HG02678 (cell line): Measurements from ENCODE around the gene GCSH.
A peak's percentile ranks its signal among the peaks of the same experiment; 100 is the strongest.

ENCODE experiments used
- ATAC-seq: cut with Tn5 transposase; IDR thresholded peaks from one replicate; pipeline ENCODE4 v1.9.1; 2021; ENCODE audit warnings: mild to moderate bottlenecking, moderate library complexity; ENCODE audit not compliant: unreplicated experiment

GCSH gene

DNA sequence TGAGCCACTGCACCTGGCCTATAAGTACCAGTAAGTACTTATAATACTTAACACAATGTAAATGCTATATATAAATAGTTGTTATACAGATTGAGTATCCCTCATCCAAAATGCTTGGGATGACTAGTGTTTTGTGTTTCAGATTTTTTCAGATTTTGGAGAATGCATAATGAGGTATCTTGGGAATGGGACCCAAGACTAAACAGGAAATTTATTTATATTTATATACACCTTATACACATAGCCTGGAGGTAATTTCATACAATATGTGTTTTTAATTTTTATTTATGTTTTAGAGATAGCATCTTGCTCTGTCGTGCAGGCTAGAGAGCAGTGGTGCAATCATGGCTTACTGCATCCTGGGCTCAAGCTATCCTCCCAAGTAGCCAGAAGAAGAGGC is 9.8 kb upstream of the GCSH start:
- no peak for ATAC-seq

DNA sequence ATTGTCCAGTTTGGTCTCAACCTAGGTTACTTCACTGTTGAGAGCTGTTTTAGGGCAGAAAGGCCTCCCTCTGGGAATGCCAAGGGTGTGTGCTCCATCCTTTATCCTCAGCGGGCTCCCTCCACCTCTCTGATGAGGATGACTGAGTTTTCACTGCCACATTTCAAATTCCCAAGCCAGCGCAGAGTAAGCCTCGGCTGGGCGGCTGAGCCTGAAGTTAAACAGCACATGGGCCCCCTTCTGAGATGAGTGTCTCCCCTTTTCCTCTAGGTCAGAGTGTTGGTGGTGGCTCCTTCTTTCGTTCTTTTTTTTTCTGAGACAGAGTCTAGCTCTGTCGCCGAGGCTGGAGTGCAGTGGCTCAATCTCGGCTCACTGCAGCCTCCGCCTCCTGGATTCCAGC is 5.5 kb upstream of the GCSH start:
- no peak for ATAC-seq

DNA sequence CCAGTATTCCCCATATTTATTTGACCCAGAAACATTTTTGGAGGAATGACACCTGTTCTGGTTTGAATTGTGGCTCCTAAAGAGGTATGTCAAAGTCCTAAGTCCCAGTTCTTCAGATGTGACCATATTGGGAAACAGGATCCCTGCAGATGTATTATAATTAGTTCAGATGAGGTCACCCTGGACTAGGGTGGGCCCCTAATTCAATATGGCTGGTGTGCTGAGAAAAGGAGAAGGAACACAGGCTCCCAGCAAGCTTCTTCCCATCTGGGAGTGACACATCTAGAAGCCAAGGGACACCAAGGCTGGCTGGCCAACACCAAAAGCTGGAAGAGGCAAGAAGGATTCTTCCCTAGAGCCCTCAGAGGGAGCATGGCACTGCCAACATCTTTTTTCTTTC is 3.8 kb upstream of the GCSH start:
- no peak for ATAC-seq

DNA sequence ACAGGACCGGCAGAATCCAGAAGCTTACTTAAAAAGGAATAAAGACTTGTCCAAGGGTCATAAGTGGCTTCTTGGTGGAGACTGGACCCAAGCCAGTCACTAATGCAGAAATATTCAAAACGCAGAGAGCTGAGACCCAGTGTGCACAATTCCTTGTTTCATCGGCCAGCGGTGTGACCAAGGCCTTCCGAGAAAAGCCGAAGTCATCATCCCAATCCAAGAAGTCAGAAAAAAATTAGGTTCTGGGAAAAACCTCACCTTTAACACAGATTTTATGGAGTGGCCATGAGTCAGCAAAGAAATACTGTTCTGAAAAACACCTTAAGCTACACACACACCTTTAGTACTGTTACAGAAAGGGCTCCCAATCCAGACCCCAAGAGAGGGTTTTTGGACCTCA is 1.0 kb upstream of the GCSH start:
- ATAC-seq: no peak

DNA sequence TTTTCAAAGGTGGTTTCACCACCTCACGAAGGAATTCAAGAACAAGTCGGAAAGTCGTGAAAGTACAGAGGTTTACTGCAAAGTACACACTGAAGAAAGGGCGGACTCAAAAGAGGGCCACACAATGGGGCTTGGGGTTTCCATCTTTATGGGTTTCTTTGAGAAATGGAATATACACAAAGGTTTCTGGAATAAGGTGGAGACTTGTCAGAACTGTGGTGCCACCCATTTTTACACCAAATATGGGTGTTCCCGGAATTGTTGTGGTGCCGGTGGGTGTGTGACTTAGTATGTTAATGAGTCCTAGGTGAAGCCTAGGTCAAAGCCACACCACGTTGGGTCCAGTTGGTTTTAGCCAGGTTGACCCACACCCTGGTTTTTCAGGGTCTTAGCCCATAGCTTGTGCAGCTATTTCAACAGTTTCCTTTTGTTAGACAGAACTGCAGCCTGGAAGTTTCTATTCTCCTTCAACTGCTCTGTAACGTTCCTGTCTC is 567 bp upstream of the GCSH start:
- no peak for ATAC-seq

DNA sequence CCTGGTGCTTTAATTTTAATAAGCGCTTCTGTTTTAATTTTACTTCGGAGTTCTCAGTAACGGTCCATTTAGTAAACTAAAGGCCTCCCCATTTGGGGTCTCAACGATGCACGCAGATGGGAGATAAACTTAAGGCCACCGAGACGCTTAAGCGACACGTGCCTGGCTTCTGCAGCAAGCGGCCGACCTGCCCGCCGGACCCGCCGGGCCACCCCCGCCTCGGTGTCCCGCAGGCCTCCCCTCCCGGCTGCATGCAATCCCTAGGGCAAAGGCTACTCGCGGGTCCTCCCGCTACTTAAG is 592 bp downstream of the GCSH start:
- ATAC-seq: peak; percentile 11

GRCh38 chr16:81094771-81095251 is 1.4 kb downstream of the GCSH start:
- ATAC-seq: no peak

DNA sequence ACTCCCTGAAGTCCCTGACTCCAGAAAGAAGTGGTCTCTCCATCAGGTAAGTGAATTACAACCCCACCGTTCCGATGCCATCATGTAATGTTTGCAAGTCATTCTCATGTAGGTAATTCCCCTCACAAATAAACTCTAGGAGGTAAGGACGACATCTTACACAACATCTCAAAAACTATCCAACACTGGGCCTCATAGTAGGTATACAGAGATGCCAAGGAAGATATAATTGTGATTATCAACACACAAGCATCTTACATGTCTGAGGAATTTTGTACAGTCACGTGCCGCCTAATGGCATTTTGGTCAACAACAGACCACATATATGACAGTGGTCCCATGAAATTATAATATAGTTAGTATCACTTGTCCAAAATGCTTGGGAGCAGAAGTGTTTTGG is 7.4 kb downstream of the GCSH start:
- ATAC-seq: no peak

DNA sequence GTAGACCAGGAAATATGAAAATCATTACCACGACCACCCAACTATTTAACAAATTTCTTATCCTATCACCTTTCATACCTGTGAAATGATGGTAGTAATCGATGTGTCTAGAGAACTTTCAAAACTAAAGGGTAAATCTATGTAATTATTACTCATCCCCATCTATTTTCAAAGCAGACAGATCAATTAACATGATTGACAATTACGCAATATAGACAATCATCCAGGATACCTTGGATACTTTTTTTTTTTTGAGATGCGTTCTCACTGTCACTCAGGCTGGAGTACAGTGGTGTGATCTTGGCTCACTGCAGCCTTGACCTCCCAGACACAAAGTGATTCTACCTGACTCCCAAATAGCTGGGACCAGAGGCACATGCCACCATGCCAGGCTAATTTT is 15.2 kb downstream of the GCSH start:
- ATAC-seq: no peak

- no peak for ATAC-seq
These were observed 16.0 kb downstream of the GCSH start for GRCh38 chr16:81080233-81080632.

- ATAC-seq: peak; percentile 94
These were observed 18.9 kb downstream of the GCSH start, which contains the start of gene C16orf46 for GRCh38 chr16:81077076-81077940. Gene C16orf46, minus strand, starts transcription at chr16:81077238. Its CDS starts 13,283 bp downstream, at chr16:81063955.

DNA sequence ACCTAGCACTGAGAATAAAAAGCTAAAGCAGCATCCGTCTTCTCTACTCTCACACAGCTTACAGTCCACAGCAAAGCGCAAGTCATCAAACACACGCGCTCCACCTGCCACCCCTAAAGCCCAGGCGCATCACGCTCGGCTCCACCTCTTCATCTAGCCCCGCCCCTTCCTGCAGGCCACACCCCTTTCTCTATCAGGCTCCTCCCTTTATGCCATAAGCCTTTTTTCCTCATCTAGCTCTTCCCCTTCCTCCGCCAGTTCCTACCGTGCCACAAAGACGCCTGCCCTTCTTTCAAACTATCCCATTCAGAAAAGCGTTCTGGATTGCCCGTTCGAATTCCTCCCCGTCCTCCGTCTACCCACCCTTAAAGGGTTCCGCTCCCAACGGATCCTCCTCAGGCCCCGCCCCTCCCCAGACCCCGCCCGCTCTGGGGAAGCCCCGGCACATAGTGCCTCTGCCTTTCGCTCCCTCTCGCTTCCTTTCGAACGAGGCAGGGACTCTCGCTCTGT is 19.6 kb downstream of the GCSH start:
- peak; percentile 80 for ATAC-seq

GRCh38 chr16:81073560-81074330 is 22.4 kb downstream of the GCSH start:
- ATAC-seq: no peak

DNA sequence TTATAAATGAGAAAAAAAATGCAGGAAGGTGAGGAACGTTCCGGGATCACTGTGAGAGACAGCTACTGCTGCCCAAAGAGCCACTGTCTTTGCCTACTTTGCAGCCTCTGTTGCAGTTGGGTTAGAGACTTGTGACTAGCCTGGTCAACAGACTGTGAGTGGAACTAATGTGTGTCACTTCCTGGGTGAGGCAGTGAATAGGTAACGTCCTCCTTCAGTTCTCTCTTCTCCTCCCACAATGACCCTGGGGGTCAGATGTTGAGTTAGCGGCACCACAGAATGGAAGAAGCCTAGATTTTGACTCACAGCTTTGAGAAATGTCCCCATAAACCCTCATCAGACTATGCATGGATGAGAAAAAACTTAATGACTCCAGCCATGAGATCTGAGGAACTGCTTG is 24.4 kb downstream of the GCSH start:
- ATAC-seq: no peak

- ATAC-seq: no peak
These were observed 25.2 kb downstream of the GCSH start for GRCh38 chr16:81070979-81071378.

GRCh38 chr16:81069063-81069462 is 27.1 kb downstream of the GCSH start:
- no peak for ATAC-seq

GRCh38 chr16:81067166-81067565 is 29.0 kb downstream of the GCSH start:
- ATAC-seq: no peak

DNA sequence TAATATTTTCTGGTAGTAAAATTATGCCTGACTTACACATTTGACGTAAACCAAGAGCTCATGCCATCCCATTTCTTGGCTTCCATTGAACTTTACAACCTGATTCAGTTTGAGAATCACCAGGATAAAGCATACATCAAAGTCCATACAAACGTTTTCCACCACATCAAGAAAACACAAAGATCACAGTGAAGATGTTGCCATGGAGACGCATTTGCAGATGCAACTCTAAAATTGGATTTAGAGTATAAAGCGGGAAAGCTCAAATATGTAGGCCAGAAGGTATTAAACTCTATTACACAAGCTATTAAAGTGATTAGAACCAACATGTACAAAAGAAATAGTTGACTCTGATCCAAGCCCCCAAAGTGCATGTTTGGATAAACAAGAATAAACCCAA is 29.5 kb downstream of the GCSH start:
- no peak for ATAC-seq

DNA sequence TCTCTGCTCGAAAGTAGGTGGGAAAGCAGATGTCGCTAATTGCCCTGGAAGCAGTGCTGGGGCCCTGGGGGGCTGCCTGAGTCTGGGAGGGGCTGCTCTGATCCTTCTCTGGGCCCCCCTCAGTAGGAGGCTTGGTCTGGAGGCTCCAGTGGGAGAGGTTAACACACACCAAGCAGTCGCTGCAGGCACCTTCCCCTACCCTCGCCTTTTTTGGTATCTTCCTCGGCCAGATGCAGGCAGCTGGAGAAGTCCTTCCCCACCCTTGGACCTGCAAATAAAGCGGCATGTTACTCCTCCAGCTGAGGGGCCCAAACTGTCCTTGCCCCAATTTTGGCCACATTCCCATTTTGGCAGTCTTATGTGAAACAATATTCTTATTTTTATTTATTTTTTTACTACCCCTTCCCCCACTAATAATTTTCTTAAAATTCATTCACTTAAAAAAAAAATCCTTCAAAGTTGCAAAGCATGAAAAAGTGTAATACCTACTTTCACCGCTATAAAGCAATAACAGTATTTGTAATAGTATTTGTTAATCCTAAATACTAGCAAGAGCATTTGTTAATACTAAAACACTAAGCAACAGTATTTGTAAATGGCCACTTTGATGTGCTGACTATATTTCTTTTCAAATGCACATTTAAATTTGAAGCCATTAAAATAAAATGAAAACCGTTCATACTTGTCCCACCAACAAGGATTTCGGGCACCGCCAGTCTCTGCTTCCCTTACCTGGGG is 34.2 kb downstream of the GCSH start:
- no peak for ATAC-seq

DNA sequence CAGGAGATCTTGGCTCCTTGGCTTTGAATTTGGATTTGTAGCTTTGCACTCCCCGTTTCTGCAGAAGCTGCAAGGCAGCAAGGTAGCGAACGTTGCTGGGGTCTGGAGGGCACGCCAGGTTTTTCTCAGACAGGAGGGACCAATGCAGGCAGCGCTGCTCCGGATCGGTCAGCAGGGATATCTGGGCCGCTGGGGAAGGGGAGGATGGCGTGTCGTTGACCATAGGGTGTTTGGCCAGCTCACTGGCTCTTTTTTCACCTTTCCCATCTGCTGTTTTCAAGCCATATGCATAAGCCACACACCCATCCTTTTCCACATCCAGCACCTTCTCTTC is 34.9 kb downstream of the GCSH start:
- no peak for ATAC-seq

DNA sequence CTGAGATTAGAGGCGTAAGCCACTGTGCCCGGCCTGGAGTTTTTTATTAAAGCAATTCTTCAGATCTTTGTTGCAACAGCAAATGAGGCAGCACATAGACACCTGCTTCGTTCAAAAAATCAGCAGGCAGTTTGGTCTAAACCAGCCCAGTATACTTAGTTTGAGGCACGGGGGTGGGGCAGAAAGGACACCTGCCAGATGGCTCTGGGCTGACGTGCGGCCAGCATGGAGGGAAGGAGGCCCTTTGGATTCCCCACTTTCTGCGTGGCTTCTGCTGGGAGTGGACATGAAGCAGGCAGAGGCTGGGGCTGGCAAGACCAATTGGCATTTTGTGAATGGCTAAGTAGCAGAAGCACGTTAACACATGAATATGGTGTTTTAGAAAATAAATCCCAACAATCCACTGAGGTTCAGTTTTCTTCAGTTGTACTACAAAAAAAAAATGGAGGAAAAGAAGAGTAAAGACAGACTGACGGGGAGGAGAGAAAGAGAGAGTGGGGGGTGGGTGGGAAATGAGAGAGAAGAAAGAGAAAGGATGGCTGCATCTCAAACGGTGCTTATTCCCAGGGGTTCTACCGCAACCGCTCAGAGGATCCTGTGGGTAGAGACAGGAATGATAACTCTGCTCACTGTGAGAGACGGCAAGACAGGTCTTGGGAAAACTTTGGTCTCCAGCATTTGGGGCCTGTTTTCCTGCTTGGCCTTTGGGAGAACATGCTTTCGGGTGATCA is 35.5 kb downstream of the GCSH start:
- ATAC-seq: no peak
